ENCODE measurements around the gene ABCG2.
A peak's percentile ranks its signal among the peaks of the same experiment; 100 is the strongest.

ABCG2 gene

GRCh38 chr4:88107406-88108107, 50.9 kb downstream of the ABCG2 start:
- ChIA-PET POLR2A (no interaction called here), CTCF (no interaction called here)
- no peak for TF ChIP-seq CTCF (IDR thresholded peaks at IDR 0.05; ENCODE audit: insufficient read depth, low read length, missing control alignments)
- H3K4me3 ChIP-seq (ENCODE audit: low read depth, low read length) = no peak overlapping the region
- no peak for DNase-seq (ENCODE audit: low read depth, low spot score)

- CTCF ChIA-PET = no interaction called here
- TF ChIP-seq CTCF (IDR thresholded peaks at IDR 0.05; ENCODE audit: insufficient read depth, low read length, missing control alignments) = no peak
- DNase-seq (ENCODE audit: low read depth, low spot score) = no peak
- no peak overlapping the region for H3K4me3 ChIP-seq (ENCODE audit: low read depth, low read length)
- POLR2A ChIA-PET = no interaction called here
These were observed 52.2 kb downstream of the ABCG2 start for GRCh38 chr4:88106205-88106604.

GRCh38 chr4:88104902-88105610, 53.4 kb downstream of the ABCG2 start:
- no peak for TF ChIP-seq CTCF (IDR thresholded peaks at IDR 0.05; ENCODE audit: insufficient read depth, low read length, missing control alignments)
- CTCF ChIA-PET = no interaction called here
- POLR2A ChIA-PET = no interaction called here
- H3K4me3 ChIP-seq (ENCODE audit: low read depth, low read length) = no peak overlapping the region
- DNase-seq (ENCODE audit: low read depth, low spot score) = peak; percentile 34

GRCh38 chr4:88102026-88102425, 56.4 kb downstream of the ABCG2 start:
- TF ChIP-seq CTCF (IDR thresholded peaks at IDR 0.05; ENCODE audit: insufficient read depth, low read length, missing control alignments) = no peak
- H3K4me3 ChIP-seq (ENCODE audit: low read depth, low read length) = no peak overlapping the region
- ChIA-PET CTCF (no interaction called here), POLR2A (no interaction called here)
- no peak for DNase-seq (ENCODE audit: low read depth, low spot score)

GRCh38 chr4:88101165-88101564, 57.3 kb downstream of the ABCG2 start:
- POLR2A ChIA-PET = no interaction called here
- H3K4me3 ChIP-seq (ENCODE audit: low read depth, low read length) = no peak overlapping the region
- CTCF ChIA-PET = no interaction called here
- no peak for TF ChIP-seq CTCF (IDR thresholded peaks at IDR 0.05; ENCODE audit: insufficient read depth, low read length, missing control alignments)
- no peak for DNase-seq (ENCODE audit: low read depth, low spot score)

GRCh38 chr4:88098993-88099752, 59.3 kb downstream of the ABCG2 start:
- TF ChIP-seq CTCF (IDR thresholded peaks at IDR 0.05; ENCODE audit: insufficient read depth, low read length, missing control alignments) = no peak
- DNase-seq (ENCODE audit: low read depth, low spot score) = no peak
- ChIA-PET POLR2A (no interaction called here), CTCF (interaction anchor here (1.2 kb wide), 1 partner anchor 66 kb away, joined by 3 read pairs; no protein-coding TSS in a partner anchor)
- no peak overlapping the region for H3K4me3 ChIP-seq (ENCODE audit: low read depth, low read length)
